PFSK-1 (cell line): ENCODE measurements around the gene EXO1.

Experiments
- FOXP2 ChIP-seq: optimal IDR thresholded peaks from 2 replicates; pipeline ENCODE3; 2011; ENCODE audit warnings: borderline replicate concordance, control low read depth, inconsistent platforms; ENCODE audit not compliant: insufficient read depth; ENCODE audit errors: extremely low read length, extremely low read depth
- POLR2AphosphoS5 ChIP-seq: IDR thresholded peaks from 2 replicates; pipeline ENCODE4 v1.6.1; 2012; ENCODE audit warnings: low read depth, mild to moderate bottlenecking, control low read depth, low read length, moderate library complexity
- REST ChIP-seq, 2 experiments: IDR thresholded peaks; 2 replicates each; pipeline versions ENCODE4 v1.6.1 to v1.8.0; 2011 to 2012; ENCODE audit warnings: low read depth in 2 of 2, low read length in 2 of 2, control low read depth in 1 of 2, inconsistent platforms in 1 of 2, mild to moderate bottlenecking in 1 of 2, moderate library complexity in 1 of 2; ENCODE audit not compliant: insufficient read depth in 1 of 2
- SIN3A ChIP-seq: IDR thresholded peaks from 2 replicates; pipeline ENCODE4 v1.6.1; 2012; ENCODE audit warnings: mild to moderate bottlenecking, low read length, moderate library complexity, borderline replicate concordance; ENCODE audit not compliant: insufficient read depth
- TAF1 ChIP-seq: IDR thresholded peaks from 2 replicates; pipeline ENCODE4 v1.6.1; 2012; ENCODE audit warnings: low read length, control low read depth, borderline replicate concordance; ENCODE audit not compliant: insufficient read depth

EXO1 gene

GRCh38 chr1:241817956-241818612 lies 29.9 kb upstream of the EXO1 start:
- TF ChIP-seq TAF1 (no peak), POLR2AphosphoS5 (no peak), SIN3A (no peak), FOXP2 (no peak), REST (IDR thresholded peaks at IDR 0.05; ENCODE audit: insufficient read depth in 1 of 2, low read depth in 2 of 2, low read length in 2 of 2) (no peak)

GRCh38 chr1:241819340-241819866 lies 28.6 kb upstream of the EXO1 start:
- TF ChIP-seq POLR2AphosphoS5 (no peak), TAF1 (no peak), SIN3A (no peak)

GRCh38 chr1:241821363-241821762 lies 26.6 kb upstream of the EXO1 start:
- TF ChIP-seq SIN3A, result no peak
- no peak for TF ChIP-seq FOXP2

- no peak for TF ChIP-seq FOXP2
- no peak for TF ChIP-seq POLR2AphosphoS5
- TF ChIP-seq TAF1, result no peak
- no peak for TF ChIP-seq SIN3A
- TF ChIP-seq REST (IDR thresholded peaks at IDR 0.05; ENCODE audit: insufficient read depth in 1 of 2, low read depth in 2 of 2, low read length in 2 of 2), result no peak
Observed at GRCh38 chr1:241822846-241823245, 25.2 kb upstream of the EXO1 start.

- TF ChIP-seq TAF1 (no peak), FOXP2 (no peak), SIN3A (no peak), POLR2AphosphoS5 (no peak), REST (IDR thresholded peaks at IDR 0.05; ENCODE audit: insufficient read depth in 1 of 2, low read depth in 2 of 2, low read length in 2 of 2) (no peak)
Observed at GRCh38 chr1:241823925-241824324, 24.1 kb upstream of the EXO1 start.

- TF ChIP-seq SIN3A (no peak), FOXP2 (no peak), POLR2AphosphoS5 (no peak), TAF1 (no peak), REST (IDR thresholded peaks at IDR 0.05; ENCODE audit: insufficient read depth in 1 of 2, low read depth in 2 of 2, low read length in 2 of 2) (no peak)
Observed at GRCh38 chr1:241825581-241825980, 22.4 kb upstream of the EXO1 start.
